ENCODE data around the gene MUSTN1. TPM values are rescaled to one million over a fixed set of nuclear protein-coding genes. Genes with fewer than 3 reads are reported as not detected.

Gene MUSTN1
- total and polyA plus RNA-seq, 2 experiments from 2014 or later = 0.27 to 1.8 TPM

- TF ChIP-seq EZH2phosphoT487 (IDR thresholded peaks at IDR 0.05; ENCODE audit: low read depth, severe bottlenecking, unreplicated experiment) (no peak), EZH2 (IDR thresholded peaks at IDR 0.05; ENCODE audit: borderline replicate concordance) (no peak), CTCF (IDR thresholded peaks at IDR 0.05; ENCODE audit: poor library complexity) (no peak)
Observed at GRCh38 chr3:52877085-52877484, 42.3 kb upstream of the MUSTN1 start.

GRCh38 chr3:52874864-52875587 is 40.2 kb upstream of the MUSTN1 start:
- peaks cover 30% of the 10 kb centered on the region for H3K79me2 ChIP-seq
- no peak overlapping the region for H3K4me3 ChIP-seq
- H3K9me2 ChIP-seq (replicated peaks; ENCODE audit: insufficient read depth) = no peaks in the 10 kb centered on the region
- H3K4me2 ChIP-seq = no peak overlapping the region
- H3K27ac ChIP-seq = no peak overlapping the region
- no peaks in the 10 kb centered on the region for H3K27me3 ChIP-seq
- H4K20me1 ChIP-seq (ENCODE audit: insufficient read depth, poor library complexity, severe bottlenecking) = no peaks in the 10 kb centered on the region
- H3K9me3 ChIP-seq (ENCODE audit: low read depth) = no peaks in the 10 kb centered on the region
- TF ChIP-seq EZH2phosphoT487 (IDR thresholded peaks at IDR 0.05; ENCODE audit: low read depth, severe bottlenecking, unreplicated experiment) (no peak), EZH2 (IDR thresholded peaks at IDR 0.05; ENCODE audit: borderline replicate concordance) (no peak), CTCF (IDR thresholded peaks at IDR 0.05; ENCODE audit: poor library complexity) (no peak)
- H3K4me1 ChIP-seq (ENCODE audit: insufficient read depth) = no peaks in the 10 kb centered on the region
- 89% methylated on average over 9 of the region's 9 CpGs for WGBS (ENCODE audit: low lambda C conversion rate, missing lambda C conversion rate)
- H3K36me3 ChIP-seq (replicated peaks; ENCODE audit: insufficient read depth, low read depth) = no peaks in the 10 kb centered on the region
- DNase-seq (ENCODE audit: low spot score) = no peak
- H2AFZ ChIP-seq = no peak overlapping the region

More at GRCh38 chr3:52877085-52877484, 42.3 kb upstream of the MUSTN1 start:
- Histone ChIP-seq H3K4me2 (no peak overlapping the region), H2AFZ (no peak overlapping the region), H3K4me3 (no peak overlapping the region), H3K79me2 (peaks cover 31% of the 10 kb centered on the region), H3K9me3 (ENCODE audit: low read depth) (no peaks in the 10 kb centered on the region), H3K9me2 (replicated peaks; ENCODE audit: insufficient read depth) (no peaks in the 10 kb centered on the region), H3K27ac (no peak overlapping the region), H4K20me1 (ENCODE audit: insufficient read depth, poor library complexity, severe bottlenecking) (no peaks in the 10 kb centered on the region), H3K36me3 (replicated peaks; ENCODE audit: insufficient read depth, low read depth) (no peaks in the 10 kb centered on the region), H3K4me1 (ENCODE audit: insufficient read depth) (no peaks in the 10 kb centered on the region), H3K27me3 (no peaks in the 10 kb centered on the region)
- WGBS (ENCODE audit: low lambda C conversion rate, missing lambda C conversion rate) = 95% methylated on average over 3 of the region's 3 CpGs
- no peak for DNase-seq (ENCODE audit: low spot score)

- WGBS (ENCODE audit: low lambda C conversion rate, missing lambda C conversion rate) = 97% methylated on average over 5 of the region's 5 CpGs
- Histone ChIP-seq H3K27ac (no peak overlapping the region), H3K4me3 (no peak overlapping the region), H3K4me2 (no peak overlapping the region), H3K36me3 (replicated peaks; ENCODE audit: insufficient read depth, low read depth) (no peaks in the 10 kb centered on the region), H3K9me2 (replicated peaks; ENCODE audit: insufficient read depth) (no peaks in the 10 kb centered on the region), H2AFZ (no peak overlapping the region), H3K9me3 (ENCODE audit: low read depth) (no peaks in the 10 kb centered on the region), H3K79me2 (peaks cover 30% of the 10 kb centered on the region), H4K20me1 (ENCODE audit: insufficient read depth, poor library complexity, severe bottlenecking) (no peaks in the 10 kb centered on the region), H3K4me1 (ENCODE audit: insufficient read depth) (no peaks in the 10 kb centered on the region), H3K27me3 (no peaks in the 10 kb centered on the region)
- DNase-seq (ENCODE audit: low spot score) = no peak
- TF ChIP-seq EZH2 (IDR thresholded peaks at IDR 0.05; ENCODE audit: borderline replicate concordance) (no peak), CTCF (IDR thresholded peaks at IDR 0.05; ENCODE audit: poor library complexity) (no peak), EZH2phosphoT487 (IDR thresholded peaks at IDR 0.05; ENCODE audit: low read depth, severe bottlenecking, unreplicated experiment) (no peak)
Observed at GRCh38 chr3:52874160-52874701, 39.4 kb upstream of the MUSTN1 start.

Measured in hepatocyte (in vitro differentiated cells).